Mucosa of stomach (tissue), 1 donor: Measurements from ENCODE around the gene TSPOAP1.

Experiments used
- H3K27me3 ChIP-seq: one replicate; pipeline ENCODE4 v1.7.0; 2013; ENCODE audit warnings: mild to moderate bottlenecking, low read length; ENCODE audit not compliant: control insufficient read depth, insufficient read depth
- H3K36me3 ChIP-seq: one replicate; pipeline ENCODE4 v1.7.0; 2013; ENCODE audit warnings: low read length; ENCODE audit not compliant: control insufficient read depth, insufficient read depth
- H3K4me1 ChIP-seq: one replicate; pipeline ENCODE4 v1.7.0; 2013; ENCODE audit warnings: mild to moderate bottlenecking, low read length; ENCODE audit not compliant: control insufficient read depth, insufficient read depth
- H3K4me3 ChIP-seq: one replicate; pipeline ENCODE4 v1.7.0; 2013; ENCODE audit warnings: low read length
- H3K9ac ChIP-seq: one replicate; pipeline ENCODE4 v1.7.0; 2013; ENCODE audit warnings: mild to moderate bottlenecking, low read length, moderate library complexity
- H3K9me3 ChIP-seq: one replicate; pipeline ENCODE4 v1.7.0; 2013; ENCODE audit warnings: mild to moderate bottlenecking, low read length, moderate library complexity; ENCODE audit not compliant: control insufficient read depth
- donor health status: Pancreatic carcinoma.

The TSPOAP1 gene

DNA sequence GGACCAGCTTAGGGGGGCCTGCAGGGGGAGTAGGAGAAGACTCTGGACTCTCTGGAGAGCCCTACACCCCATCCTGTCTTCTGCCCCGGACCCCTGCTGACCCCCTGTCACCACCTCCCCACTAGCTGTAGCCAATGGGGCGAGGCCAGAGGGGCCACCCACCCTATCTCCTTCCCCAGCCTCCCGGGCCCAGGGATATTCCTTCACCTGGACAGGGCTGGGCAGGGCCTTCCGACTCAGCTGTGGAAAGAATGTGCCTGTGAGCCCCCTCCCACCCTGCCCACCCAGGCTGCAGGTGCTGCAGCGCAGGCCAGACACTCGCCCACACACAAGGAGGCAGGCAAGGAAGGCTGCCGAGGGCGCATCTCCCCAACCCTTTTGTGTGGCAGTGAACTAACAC is 23.0 kb downstream of the TSPOAP1 start:
- H3K4me1 ChIP-seq, result no peaks in the 10 kb centered on the region
- H3K9me3 ChIP-seq, result no peaks in the 10 kb centered on the region
- H3K27me3 ChIP-seq, result no peaks in the 10 kb centered on the region
- H3K4me3 ChIP-seq, result no peak overlapping the region
- H3K9ac ChIP-seq, result no peak overlapping the region
- no peaks in the 10 kb centered on the region for H3K36me3 ChIP-seq

DNA sequence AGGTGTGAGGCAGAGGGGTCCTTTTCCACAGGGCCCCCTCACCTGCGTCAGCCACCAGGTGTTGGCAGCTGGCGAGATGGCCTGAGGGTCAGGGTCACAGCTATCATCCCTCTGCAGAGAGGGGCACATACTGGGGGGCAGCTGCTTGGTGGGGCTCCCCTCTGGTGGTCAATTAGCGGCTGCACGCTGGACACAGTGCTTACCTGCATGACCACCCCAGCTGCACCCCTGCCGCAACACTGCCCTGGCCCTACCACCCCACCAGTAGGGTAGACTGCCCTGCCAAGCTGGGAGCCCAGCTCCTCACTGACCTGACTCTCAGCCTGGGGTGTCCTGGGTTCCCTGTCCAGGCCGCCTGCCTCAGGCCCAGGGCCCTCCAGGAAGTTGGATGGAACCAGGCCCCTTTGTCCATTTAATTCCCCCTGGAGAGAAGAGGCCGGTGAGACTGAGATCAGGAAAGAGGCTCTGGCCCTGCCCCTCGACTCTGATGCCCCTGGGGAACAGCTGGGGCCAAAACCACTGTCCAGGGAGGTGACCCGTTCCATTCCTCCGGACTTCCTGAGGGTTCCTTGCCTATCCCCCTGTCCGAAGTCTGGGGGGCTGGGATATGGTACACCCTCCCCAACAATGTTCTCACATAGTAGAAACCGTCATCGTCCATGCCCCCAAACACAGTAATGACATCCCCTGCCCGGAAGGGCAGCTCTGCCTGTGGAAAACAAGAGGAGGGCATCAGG is 23.7 kb downstream of the TSPOAP1 start:
- no peaks in the 10 kb centered on the region for H3K9me3 ChIP-seq
- no peaks in the 10 kb centered on the region for H3K4me1 ChIP-seq
- no peak overlapping the region for H3K9ac ChIP-seq
- no peaks in the 10 kb centered on the region for H3K27me3 ChIP-seq
- H3K36me3 ChIP-seq, result no peaks in the 10 kb centered on the region
- no peak overlapping the region for H3K4me3 ChIP-seq

DNA sequence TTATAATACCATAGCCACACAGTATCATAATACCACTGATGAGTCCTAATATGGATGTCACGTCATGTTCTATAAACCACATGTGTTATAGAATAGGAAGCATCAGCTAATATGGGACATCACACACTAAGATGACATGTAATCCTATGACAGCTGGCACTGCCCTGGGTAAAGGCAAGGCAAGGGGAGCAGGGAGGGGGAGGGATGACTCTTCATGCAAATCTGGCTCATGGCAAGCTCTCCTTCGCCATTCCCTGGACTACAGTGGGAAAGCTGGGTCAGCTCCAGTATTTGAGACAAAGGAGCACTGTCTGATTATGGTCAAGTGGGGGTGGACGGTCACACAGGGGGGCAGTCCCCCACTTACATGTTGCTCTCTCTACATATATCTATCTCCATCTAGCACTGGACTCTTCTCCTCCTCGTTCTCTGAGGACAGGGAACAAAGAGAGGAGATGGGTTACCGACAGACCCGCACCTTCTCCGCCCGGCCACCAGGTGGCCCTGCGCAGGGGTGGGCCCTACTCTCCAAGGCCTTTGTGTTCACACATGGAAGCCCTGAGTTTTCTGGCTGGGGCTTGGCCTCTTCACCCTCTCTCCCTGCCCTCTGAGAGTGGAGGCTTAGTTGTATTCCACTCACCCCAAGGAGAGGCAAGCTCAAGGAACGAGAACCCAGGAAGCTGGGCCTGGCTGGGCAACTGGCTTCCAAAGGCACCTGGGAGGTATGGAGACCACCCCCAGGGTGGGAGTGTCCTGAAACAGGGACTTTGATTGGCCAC is 24.4 kb downstream of the TSPOAP1 start:
- no peaks in the 10 kb centered on the region for H3K27me3 ChIP-seq
- H3K36me3 ChIP-seq, result no peaks in the 10 kb centered on the region
- no peak overlapping the region for H3K4me3 ChIP-seq
- H3K9ac ChIP-seq, result no peak overlapping the region
- no peaks in the 10 kb centered on the region for H3K4me1 ChIP-seq
- H3K9me3 ChIP-seq, result no peaks in the 10 kb centered on the region

DNA sequence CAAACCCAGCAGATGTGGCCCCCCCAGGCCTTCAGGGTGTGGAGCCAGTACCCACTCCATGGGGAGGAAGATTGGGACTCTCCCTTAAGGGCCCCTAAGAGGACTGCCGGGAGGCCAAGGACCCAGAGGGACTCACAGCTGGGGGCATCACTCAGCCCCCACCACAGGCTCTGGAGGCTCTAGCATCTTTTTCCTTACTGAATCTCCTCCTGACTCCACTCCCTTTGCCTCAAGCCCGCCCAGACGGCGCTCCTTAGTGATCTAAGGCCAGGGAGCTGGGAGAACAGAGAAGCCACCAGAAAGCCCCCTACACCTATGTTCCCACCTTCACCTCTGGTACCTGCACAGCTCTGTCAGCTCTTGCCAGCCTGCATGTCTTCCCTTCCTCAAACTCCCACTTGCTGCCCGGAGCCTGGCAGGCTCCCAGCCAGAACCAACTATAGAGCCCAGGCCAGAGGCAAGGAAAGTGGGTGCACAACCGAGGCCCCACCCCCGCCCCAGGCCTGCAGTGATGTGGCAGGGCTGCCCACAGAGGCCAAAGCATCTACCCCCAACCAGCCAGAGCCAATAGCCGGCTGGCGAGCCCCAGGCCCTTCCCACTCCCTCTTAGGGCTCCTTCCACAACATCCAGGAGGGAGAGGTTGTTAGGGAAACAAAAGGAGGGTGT is 25.5 kb downstream of the TSPOAP1 start:
- H3K36me3 ChIP-seq, result no peaks in the 10 kb centered on the region
- no peaks in the 10 kb centered on the region for H3K27me3 ChIP-seq
- no peaks in the 10 kb centered on the region for H3K4me1 ChIP-seq
- no peak overlapping the region for H3K9ac ChIP-seq
- no peaks in the 10 kb centered on the region for H3K9me3 ChIP-seq
- no peak overlapping the region for H3K4me3 ChIP-seq

DNA sequence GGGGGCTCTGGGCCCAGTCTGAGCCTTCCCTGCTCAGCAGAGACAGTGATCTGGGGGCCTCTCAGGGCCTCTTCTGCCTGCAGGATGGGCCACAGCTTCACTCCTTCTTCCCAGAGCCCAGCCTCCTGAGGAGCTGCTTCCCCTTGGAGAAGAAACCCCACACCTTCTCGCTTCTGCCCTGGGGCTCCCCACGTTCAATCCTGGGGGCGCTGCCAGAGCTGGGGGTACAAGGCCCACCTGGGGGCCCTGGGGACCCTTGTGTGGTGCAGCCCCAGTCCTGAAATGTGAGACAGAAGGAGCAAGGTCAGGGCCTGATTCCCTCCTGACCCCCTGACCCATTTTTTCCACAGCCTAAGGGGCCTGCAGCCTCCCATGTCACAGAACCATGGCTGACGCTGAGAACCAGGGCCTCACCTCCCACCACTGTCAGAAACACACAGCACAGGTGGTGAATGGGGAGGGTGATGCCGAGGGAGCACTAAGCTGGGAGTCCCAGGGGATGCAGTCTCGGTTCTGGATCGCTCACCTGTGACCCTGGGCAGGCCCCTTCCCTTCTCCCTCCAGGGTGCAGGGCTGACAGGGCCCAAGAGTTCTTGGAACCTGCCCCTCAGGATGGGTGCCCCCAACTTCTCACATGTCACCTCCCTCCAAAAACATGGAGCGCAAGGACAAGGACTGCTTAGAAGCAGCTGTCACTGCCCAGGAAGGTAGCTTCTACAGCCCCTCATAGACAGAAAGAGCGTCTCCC is 26.2 kb downstream of the TSPOAP1 start:
- Histone ChIP-seq H3K4me3 (no peak overlapping the region), H3K36me3 (no peaks in the 10 kb centered on the region), H3K27me3 (no peaks in the 10 kb centered on the region), H3K9me3 (no peaks in the 10 kb centered on the region), H3K9ac (no peak overlapping the region), H3K4me1 (no peaks in the 10 kb centered on the region)

DNA sequence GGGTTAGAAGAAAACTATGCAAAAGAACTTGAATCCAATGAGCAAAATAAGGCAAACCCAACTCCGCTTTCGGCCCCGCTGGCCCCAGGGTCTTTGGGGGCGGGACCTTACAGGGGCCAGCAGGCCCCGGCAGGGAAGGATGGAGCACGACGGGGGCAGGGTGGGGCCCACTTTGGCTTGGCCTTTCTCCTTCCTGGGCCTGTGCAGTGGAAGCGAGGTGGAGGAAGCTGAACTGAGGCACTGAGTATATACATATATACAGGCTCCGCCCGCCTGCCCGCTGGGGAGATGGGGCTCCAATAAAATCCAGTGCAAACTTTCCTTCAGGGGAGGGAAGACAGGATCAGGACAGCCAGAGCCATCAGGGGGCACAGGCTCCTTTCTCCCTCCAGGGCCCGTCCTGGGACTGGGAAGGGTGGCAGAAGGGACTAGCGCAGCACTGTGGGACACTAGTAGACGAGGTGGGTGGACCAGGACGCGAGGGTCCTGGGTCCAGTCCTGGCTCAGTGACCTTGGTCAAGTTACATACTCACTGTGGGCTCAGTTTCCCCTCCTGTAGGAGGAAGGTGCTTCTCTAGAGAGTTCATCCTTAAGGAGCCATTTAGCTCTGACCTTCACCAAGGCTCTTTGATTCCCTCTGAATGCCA is 27.0 kb downstream of the TSPOAP1 start:
- Histone ChIP-seq H3K36me3 (no peaks in the 10 kb centered on the region), H3K4me1 (no peaks in the 10 kb centered on the region)

DNA sequence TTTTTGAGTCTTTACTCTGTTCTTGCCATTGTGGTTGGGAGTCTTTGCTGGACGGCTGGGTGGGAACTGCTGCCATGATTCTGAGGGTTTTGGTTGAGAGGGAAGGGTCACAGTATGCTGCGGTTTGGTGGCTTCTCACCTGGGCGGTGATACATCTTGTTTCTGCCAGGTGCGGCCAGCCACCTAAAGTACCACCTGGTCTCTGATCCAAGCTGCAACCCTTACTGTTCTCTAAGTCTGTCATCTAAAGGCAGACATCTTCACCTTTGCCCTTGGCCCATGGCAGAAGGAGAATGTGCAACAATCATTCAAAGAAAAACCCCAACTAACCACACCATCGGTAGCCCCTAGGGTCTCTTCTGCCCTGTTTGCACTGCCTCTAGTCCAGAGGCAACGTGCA is 28.3 kb downstream of the TSPOAP1 start:
- no peaks in the 10 kb centered on the region for H3K36me3 ChIP-seq
- no peaks in the 10 kb centered on the region for H3K4me1 ChIP-seq
- H3K4me3 ChIP-seq, result no peak overlapping the region
- H3K9me3 ChIP-seq, result no peaks in the 10 kb centered on the region
- H3K9ac ChIP-seq, result no peak overlapping the region
- H3K27me3 ChIP-seq, result no peaks in the 10 kb centered on the region

More for the DNA sequence above, 27.0 kb downstream of the TSPOAP1 start:
- H3K9me3 ChIP-seq, result no peaks in the 10 kb centered on the region
- no peak overlapping the region for H3K9ac ChIP-seq
- H3K4me3 ChIP-seq, result no peak overlapping the region
- no peaks in the 10 kb centered on the region for H3K27me3 ChIP-seq

DNA sequence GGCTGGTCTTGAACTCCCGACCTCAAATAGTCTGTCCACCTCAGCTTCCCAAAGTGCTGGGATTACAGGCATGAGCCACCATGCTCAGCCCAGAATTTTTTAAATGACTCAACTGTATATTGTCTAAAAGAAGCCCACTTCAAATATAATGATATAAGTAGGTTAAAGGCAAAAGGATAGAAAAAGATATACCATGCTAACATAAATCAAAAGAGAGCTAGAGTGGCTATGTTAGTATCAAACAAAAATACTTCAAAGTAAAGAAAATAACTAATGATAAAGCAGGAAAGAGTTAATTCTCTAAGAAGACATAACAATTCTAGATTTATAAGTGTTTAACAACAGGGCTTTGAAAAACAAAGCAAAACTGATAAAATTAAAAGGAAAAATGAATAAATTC is 34.6 kb downstream of the TSPOAP1 start:
- no peak overlapping the region for H3K9ac ChIP-seq
- H3K27me3 ChIP-seq, result no peaks in the 10 kb centered on the region
- no peaks in the 10 kb centered on the region for H3K36me3 ChIP-seq
- no peaks in the 10 kb centered on the region for H3K4me1 ChIP-seq
- no peaks in the 10 kb centered on the region for H3K9me3 ChIP-seq
- no peak overlapping the region for H3K4me3 ChIP-seq

DNA sequence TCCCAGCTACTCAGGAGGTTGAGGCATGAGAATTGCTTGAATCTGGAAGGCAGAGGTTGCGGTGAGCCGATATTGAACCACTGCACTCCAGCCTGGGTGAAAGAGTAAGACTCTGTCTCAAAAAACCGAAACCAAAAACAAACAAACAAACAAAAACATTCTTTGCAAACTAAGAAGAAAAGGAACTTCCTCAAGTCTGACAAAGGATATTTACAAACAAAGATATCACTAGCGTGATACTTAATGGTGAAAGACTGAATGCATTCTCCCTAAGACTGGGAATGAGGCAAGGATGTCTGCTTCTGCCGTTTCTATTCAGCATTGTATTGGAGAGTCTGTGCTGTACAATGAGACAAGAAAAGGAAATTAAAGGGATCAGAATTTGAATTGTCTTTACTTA is 37.3 kb downstream of the TSPOAP1 start:
- H3K9me3 ChIP-seq, result no peaks in the 10 kb centered on the region
- H3K36me3 ChIP-seq, result no peaks in the 10 kb centered on the region
- no peak overlapping the region for H3K9ac ChIP-seq
- no peaks in the 10 kb centered on the region for H3K4me1 ChIP-seq
- H3K27me3 ChIP-seq, result no peaks in the 10 kb centered on the region
- no peak overlapping the region for H3K4me3 ChIP-seq

DNA sequence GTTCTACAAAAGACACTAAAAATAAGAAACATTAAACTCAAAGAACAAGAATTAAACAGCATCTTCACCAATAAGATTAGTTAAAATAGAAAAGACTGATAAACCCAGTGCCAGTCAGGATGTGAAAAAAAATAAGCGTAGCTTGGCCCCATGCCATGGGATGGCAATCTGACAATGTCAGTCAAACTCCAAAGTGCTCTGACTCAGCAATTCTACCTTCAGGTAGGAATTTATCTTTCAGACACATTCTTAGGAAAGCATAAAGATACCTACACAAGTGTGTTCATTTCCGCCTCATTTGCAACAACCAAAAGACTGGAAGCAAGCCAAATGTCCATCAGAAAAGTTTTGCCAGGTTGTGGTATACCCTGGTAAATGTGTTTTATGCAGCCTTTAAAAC is 38.7 kb downstream of the TSPOAP1 start:
- no peaks in the 10 kb centered on the region for H3K4me1 ChIP-seq
- H3K27me3 ChIP-seq, result no peaks in the 10 kb centered on the region
- H3K9me3 ChIP-seq, result no peaks in the 10 kb centered on the region
- no peaks in the 10 kb centered on the region for H3K36me3 ChIP-seq
- no peak overlapping the region for H3K4me3 ChIP-seq
- no peak overlapping the region for H3K9ac ChIP-seq

DNA sequence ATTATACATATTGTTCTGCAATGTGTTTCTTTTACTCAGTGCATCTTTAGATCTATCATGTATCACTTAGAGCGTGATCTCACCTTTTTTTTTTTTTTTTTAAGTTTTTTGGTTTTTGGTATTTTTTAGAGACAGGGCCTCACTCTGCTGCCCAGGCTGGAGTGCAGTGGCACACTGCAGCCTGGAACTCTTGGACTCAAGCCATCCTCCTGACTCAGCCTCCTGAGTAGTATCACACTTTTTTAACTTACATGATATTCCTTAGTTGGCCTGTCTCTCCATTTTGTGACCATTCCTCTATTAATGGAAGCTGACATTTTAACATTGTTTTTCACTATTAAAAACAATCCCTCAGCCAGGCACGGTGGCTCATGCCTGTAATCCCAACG is 43.2 kb downstream of the TSPOAP1 start:
- Histone ChIP-seq H3K4me3 (no peak overlapping the region), H3K36me3 (no peaks in the 10 kb centered on the region), H3K27me3 (peaks cover 7% of the 10 kb centered on the region), H3K4me1 (no peaks in the 10 kb centered on the region), H3K9ac (no peak overlapping the region), H3K9me3 (no peaks in the 10 kb centered on the region)
